GM19025 (cell line): ENCODE results near the gene SCGB1D1.

Experiments
- ATAC-seq: cut with Tn5 transposase; IDR thresholded peaks from one replicate; pipeline ENCODE4 v1.9.1; 2021; ENCODE audit warnings: mild to moderate bottlenecking, low read depth, moderate library complexity; ENCODE audit not compliant: unreplicated experiment

The SCGB1D1 gene

GRCh38 chr11:62190011-62190410 lies at the start of gene SCGB1D1:
SCGB1D1 (plus strand) TSS chr11:62190216; CDS start chr11:62190285, 69 bp downstream.
- no peak for ATAC-seq

- no peak for ATAC-seq
Measured at GRCh38 chr11:62140304-62141110, 49.5 kb upstream of the SCGB1D1 start.

DNA sequence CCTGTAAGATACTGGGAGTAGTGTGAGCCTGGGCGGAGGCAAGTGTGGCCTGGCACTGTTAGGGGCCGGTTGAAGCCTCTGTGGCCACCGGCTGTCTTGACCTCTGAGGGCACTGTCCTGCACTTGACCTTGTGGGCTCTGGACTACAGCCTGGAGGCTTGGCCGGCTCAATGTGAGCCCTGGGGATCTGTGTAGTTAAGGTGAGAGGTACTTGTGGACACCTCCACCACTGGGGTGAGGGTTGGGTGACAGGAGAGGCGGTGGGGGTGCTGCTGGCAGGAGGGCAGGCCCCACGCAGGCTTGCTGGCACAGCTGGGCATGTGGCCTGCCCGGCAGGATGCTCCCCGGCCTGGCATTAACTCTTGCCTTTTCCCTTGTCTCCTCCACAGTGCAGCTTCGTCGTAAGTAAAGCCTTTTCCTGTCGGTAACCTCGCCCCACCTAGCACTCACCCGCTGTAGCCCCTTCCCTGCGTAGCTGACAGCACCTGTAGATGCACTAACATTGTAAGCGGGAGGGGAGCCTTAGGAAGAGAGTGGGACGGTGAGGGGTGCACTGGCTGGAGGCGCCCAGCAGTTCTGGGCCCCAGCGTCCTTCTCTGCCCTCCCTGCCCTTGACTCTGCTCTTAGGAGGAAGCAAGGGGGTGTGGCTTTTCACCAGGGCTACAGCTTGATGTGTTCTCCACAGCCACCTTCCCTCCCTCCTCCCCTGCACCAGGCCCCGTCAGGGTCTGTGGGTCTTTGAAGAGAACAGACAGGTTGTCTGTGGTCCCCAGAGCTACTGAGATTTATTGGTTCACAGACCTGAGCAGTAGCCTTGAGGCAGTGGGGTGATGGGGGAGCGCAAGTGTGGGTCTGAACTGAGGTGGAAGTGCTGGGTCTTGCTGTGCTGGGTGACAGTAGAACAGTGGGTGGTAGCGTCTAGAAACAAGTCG lies 48.6 kb upstream of the SCGB1D1 start:
- ATAC-seq, result no peak

DNA sequence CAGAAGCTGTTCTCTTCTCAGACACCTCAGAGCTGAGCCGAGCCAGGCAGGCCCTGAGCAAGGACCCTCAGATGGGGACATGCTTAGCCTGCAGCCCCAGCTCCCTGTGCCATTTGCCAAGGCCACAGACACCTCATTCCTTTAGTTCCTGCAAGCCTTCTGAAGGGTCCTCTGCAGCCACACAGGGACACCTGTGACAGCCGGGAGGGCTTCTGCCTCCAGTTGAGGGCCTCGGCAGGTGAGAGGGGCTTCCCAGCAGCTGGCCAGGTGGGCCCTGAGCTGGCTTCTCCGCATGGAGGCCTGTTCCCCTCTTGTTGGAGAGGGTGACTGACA lies 48.0 kb upstream of the SCGB1D1 start:
- no peak for ATAC-seq

DNA sequence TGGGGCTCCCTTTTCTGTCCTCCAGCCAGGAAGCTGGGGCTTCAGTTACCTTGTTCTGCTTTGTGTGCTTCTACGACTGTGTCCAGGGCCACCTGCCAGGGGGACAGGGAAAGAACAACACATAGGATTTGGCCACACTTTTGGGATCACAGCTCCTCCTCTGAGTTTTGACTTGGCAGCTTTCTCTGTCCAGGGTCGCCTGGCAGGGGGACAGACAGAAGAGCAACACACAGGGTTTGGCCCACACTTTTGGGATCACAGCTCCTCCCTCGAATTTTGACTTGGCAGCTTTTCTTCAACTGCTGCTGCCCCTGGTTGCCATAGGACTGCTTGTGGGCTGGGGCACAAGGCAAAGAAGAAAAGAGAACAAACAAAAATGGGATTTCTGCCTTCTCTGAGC lies 47.1 kb upstream of the SCGB1D1 start:
- no peak for ATAC-seq

GRCh38 chr11:62143727-62144126 lies 46.3 kb upstream of the SCGB1D1 start:
- no peak for ATAC-seq

- ATAC-seq, result no peak
Measured at GRCh38 chr11:62144641-62145255, 45.3 kb upstream of the SCGB1D1 start.

- no peak for ATAC-seq
Measured at GRCh38 chr11:62145261-62145871, 44.6 kb upstream of the SCGB1D1 start.

DNA sequence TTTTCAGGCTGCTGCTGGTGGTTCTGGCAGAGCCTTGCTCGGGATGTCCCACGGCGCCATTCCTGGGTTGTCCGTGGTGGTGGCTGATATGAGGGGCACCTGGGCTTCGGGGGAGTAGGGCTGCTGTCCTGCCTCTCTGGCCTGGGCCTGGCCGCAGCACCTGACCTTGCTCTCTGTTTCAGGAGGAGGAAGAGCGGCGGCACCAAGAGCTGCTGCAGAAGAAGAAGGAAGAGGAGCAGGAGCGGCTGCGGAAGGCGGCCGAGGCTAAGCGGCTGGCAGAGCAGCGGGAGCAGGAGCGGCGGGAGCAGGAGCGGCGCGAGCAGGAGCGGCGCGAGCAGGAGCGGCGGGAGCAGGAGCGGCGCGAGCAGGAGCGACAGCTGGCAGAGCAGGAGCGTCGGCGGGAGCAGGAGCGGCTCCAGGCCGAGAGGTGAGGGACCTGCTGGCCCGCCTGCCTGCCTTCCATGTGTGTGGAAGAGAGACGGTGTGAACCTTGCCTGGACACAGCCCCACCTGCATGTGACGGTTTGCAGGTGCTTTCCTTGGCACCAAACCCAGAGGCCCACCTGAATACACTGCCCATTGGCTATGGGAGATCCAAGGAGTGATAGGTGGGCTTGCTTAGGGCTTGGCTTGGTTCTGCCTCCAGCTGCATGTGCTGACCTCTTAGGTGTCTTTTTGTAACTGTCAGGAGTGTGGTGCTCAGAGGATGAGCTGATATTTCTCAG lies 43.4 kb upstream of the SCGB1D1 start:
- ATAC-seq, result no peak

- no peak for ATAC-seq
Measured at GRCh38 chr11:62147545-62147944, 42.5 kb upstream of the SCGB1D1 start.

DNA sequence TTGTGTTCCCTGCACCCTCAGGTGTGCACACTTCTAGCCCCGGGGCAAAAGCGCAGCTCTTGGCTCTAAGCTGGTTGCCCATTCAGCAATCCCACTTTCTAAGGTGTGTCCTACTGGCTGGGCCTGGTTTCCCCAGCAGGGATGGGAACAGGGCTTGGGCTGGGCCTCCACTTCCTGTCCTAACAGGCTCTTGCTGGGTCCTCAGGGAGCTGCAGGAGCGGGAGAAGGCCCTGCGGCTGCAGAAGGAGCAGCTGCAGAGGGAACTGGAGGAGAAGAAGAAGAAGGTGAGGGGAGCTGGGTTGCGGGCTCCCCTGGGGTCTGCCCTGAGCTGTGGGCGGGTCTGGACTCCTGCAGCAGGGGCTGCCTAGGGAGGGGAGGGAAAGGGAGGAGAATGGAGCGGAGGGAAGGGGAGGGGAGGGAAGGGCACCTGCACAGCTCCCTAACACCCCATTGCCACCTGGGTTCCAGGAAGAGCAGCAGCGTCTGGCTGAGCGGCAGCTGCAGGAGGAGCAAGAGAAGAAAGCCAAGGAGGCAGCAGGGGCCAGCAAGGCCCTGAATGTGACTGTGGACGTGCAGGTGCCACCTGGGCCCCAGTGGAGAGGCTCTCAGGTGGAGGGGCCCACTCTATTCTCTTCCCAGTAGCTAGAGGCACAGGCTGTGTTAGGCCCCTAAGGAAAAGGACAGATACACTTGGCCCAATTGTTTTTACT lies 41.6 kb upstream of the SCGB1D1 start:
- ATAC-seq, result no peak

DNA sequence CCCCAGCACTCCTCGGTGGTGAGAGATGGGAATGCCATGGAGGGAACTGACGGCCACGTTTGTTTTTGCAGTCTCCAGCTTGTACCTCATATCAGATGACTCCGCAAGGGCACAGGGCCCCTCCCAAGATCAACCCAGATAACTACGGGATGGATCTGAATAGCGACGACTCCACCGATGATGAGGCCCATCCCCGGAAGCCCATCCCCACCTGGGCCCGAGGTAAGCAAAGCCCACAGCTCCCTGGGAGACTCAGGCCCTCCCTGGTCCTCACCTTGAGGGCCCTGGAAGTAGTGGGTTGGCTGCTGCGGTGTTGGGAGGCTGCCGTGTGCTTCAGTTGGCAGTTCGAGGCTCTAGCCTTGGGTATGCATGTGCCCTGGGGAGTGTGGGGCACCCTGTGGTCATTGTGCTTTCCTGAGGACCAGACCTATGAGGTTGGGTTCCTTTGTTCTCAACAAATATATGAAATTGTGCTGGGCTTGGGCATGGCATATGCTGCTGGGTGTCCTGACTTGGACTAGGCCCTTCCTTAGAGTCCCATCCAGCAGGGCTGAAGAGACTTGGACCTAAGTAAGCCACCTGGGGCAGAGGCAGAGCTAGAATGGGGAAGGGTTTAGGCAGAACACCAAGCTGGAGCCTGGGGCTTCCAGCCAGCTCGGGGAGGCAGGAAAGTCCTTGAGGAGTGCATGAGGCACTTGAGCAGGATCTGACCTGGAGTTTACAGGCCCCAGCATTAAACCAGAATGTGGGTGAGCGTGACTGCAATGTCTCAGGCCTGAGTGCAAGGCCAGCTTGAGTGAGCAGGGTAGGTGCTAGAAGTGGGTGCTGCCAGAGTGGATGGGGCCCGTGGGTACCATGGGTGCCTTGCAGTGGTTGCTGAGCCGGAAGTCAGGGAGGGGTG lies 39.8 kb upstream of the SCGB1D1 start:
- ATAC-seq, result no peak

DNA sequence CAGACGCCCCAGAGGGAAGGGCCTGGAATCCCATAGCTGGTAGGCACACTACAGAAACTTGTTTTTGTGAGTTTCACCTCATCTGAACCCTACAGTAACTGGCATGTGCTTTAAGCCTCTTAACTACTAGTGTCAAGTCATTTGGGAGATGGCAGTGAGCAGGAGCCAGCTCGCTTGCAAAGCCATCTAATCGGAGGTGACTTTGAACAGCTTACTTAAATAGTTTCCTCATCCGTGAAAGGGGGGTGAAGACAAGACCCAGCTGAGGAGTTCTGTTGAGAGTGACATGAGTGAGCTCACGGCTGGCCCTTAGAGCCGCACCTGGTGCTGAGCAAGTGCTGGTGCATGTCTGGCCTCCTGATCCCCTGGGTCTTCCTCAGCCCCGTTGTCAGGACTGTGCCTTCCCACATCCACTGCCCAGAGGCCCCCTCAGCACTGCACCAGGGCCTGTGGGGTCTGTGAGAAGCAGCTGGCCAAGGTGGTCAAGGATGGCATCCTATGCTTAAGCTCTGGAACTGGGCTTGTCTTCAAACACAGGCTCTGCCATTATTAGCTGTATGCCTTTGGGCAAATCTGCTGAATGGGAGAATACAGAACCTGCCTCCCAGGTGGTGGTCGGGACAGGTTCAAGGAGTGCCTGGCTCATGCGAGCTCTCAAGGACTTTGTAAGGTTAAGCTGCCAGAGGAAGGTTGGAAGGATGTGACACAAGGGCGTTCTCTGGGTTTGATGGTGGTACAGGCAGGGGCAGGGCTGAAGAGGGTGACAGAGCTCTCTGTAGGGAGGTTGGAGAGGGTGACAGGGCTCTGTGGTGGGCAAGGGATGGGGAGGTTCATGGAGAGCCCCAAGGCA lies 38.9 kb upstream of the SCGB1D1 start:
- ATAC-seq, result no peak

DNA sequence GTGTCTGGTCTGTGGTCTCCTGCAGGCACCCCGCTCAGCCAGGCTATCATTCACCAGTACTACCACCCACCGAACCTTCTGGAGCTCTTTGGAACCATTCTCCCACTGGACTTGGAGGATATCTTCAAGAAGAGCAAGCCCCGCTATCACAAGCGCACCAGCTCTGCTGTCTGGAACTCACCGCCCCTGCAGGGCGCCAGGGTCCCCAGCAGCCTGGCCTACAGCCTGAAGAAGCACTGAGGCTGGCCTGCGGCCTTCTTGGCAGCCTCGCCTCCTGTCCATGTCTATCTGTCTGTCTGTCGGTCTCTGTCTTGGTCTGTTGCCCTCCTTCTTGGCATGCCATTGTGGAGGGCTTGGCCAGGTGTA lies 38.3 kb upstream of the SCGB1D1 start:
- no peak for ATAC-seq

DNA sequence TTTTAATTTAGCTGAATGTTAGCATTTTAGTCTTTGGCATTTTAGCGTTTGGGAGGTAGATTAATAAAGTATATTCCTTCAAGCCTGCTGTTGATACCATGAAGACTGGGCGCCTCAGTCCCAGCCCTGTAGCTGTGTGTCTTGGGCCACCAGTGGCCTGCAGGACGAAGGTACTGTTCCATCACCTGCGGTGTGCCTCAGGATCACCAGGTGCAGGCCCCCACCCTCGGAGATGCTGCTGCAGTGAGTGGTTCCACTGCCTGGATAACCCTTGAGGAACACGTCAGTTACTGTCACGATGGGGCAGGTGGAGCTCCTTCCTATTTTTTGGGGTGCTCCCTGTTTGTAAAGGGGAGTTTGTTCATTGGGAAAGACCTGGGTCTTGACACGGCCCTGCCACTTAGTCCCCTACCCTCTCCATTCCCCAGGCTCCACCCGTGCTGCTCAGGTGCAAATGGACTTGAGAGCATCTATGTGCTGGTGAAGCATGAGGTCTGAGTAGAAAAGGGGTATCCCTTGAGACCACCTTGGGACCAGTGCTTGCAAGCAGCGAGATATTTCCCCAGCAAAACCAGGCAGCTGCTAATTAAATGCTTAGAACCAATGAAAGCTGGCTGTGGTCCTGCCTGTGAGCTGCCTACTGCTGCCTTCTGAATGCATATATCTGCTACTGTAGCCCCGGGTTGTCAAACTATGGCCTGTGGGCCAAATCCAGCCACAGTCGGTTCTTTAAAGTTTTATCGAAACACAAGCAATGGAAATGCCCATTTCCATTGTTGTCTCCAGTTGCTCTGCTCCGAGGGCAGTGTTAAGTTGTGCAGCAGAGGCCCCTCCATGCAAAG lies 37.5 kb upstream of the SCGB1D1 start:
- no peak for ATAC-seq

DNA sequence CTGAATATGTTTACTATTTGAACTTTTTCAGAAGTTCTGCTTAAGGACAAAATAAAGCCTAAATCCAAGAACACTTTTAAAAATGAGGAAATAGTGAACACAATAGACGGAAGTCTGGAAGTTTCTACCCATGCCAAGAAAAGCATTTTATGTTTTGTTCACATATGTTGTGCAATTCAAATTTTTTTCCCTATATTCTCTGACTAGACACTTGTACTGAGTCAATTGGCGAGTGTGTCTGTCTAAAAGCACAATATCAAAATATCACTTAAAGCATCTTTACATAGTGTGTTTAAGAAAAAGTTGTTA lies 37.0 kb upstream of the SCGB1D1 start:
- no peak for ATAC-seq

- ATAC-seq, result no peak
Measured at GRCh38 chr11:62153617-62154016, 36.4 kb upstream of the SCGB1D1 start.
